GM21515 (cell line): Measurements from ENCODE around the gene STAMBP.
"Not testable (repeated sequence)": the region's sequence is repeated elsewhere in the genome, so short reads cannot be mapped to it uniquely, and the experiment has no call there.

Source experiments
- ATAC-seq: cut with Tn5 transposase; IDR thresholded peaks from one replicate; pipeline ENCODE4 v1.9.1; 2021; ENCODE audit not compliant: unreplicated experiment

Gene STAMBP

DNA sequence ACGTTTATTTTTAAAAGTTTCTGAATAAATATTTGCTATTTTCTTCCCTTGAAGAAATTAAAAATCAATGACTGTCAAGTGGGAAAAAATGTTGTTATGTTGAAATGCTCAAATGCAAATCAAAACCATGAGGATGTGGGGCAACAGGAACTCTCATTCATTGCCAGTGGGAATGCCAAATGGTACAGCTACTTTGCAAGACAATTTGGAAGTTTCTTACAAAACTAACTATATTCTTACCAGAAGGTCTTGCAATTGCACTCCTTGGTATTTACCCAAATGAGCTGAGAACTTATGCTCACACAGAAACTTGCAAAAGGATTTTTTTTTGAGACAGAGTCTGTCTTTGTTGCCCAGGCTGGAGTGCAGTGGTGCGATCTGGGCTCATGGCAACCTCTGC lies 56.6 kb downstream of the STAMBP start:
- ATAC-seq = no peak

DNA sequence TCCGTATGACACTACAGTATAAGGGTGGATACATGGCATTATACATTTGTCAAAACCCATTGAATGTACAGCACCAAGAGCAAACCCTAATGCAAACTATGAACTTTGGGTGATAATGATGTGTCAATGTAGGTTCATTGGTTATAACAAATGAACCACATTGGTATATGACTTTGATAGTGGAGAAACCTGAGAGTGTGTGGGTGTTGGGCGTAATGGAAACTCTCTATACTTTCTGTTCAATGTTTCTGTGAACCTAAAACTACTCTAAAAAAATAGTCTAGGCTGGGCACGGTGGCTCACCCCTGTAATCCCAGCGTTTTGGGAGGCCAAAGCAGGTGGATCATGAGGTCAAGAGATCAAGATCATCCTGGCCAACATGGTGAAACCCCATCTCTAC lies 57.6 kb downstream of the STAMBP start:
- ATAC-seq = no peak

GRCh38 chr2:73887596-73888353 lies 59.0 kb downstream of the STAMBP start:
- not testable (repeated sequence) for ATAC-seq

- ATAC-seq = no peak
Measured at GRCh38 chr2:73888388-73888787, 59.6 kb downstream of the STAMBP start.

DNA sequence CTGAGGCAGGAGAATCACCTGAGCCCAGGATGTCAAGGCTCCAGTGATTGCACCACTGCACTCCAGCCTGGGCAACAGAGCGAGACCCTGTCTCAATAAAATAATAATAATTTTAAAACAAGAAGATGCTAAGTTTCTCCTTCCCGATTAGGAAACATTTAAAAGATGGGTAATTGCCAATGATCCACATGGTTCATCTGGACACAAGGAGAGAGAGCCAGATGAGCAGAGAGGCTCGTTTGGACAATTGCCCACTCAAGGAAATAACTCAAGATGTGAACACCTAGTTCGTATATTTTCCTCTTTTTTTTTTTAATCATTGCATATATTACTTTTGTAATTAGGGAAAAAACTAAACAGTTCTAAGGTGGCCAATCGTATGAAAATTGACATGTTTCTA lies 60.4 kb downstream of the STAMBP start:
- no peak for ATAC-seq

DNA sequence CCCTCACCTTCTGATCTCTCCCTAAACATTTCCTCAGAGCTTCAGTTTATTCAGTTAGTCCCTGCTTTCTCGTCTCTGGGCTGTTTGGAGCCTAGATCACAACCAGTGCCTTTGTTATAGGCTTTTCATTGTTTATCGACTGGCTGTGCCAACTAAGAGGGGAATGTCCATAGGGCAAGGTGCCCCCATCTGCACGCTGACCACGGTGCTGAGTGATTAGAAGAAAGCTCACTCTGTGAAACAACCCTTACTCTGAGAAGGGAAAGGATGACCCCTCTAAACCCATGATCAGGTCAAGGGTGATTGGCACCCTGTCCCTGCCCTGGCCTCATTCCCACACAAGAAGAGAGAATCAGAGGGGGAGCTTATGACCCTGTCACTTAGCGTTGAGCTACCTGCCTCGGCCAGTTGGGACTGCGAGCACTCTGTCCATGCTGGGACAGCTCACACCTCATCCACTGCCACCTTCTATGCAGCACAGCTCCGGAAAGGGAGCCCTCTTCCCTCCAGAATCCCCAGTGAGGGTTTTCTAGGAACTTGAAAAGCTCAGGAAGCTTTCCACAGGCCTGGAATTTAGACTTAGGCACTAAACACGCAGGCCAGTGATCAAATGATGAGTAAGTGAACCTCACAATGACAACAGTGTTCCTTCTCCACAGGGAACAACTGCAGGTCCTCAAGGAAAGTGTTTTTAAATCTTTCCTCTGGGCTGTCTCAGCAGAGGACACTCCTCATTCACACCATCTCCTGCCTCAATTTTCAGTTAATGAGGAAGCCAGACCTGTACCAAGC lies 61.7 kb downstream of the STAMBP start:
- no peak for ATAC-seq

DNA sequence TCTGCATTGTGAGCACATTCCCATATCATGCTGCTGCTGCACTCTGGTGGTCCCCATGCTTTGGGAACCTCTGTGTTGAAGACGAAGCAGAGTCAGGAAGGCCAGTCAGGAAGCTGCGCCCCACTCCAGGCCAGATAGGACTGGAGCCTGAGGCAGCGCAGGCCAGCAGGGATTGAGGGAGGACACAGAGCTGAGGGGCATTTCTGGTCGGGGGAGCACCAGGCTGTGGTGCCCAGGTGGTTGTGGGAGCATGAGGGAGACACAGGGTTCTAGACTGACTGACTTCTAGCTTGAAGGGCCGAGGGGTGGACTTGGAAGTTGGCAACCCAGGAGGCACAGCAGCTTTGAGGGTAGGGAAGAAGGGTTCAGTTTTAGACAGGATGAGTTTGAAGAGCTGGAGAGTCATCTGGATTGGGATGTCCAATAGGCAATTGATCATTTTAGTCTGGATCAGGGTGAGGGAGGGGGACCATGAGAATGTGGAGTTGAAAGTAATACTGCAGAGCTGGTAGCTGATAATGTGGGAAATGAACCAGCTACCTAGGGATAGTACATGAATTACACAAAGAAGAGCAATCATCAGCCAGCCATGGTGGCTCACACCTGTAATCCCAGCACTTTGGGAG lies 62.6 kb downstream of the STAMBP start:
- no peak for ATAC-seq

DNA sequence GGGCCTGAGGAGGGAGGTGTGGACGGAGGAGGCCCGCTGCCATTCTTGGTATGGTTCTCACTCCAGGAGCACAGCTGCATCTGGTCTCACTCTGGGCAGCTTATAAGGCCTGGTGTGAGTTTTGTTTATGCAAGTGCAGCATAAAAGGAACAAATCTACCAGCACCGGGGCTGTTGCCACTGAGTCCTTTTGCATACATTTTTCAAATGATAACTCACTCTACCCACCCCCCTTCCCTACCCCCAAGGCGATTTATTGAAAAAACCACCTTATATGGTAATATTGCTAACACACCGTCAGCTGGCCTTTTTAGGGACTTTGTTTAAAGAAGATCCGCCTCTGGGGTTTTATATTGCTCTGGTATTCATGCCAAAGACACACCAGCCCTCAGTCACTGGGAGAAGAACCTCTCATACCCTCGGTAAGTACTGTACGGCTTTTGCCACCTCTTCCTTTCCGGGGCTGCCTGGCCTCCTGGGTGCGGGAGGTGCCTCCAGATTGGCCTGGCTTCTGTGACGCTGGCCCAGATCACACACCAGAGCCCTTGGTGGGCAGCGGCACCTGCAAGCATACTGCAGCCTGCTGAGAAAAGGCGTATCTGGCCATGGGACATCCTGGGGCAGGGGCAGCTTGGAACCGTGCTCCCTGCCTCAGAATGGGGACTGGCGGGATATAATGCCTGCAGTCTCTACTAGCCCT lies 64.0 kb downstream of the STAMBP start, which contains the start of gene ACTG2:
TSS of gene ACTG2 (plus strand) at position 378 of the 699 bp plus-strand sequence. CDS start 8,304 bp downstream, outside the sequence.
- ATAC-seq = no peak

DNA sequence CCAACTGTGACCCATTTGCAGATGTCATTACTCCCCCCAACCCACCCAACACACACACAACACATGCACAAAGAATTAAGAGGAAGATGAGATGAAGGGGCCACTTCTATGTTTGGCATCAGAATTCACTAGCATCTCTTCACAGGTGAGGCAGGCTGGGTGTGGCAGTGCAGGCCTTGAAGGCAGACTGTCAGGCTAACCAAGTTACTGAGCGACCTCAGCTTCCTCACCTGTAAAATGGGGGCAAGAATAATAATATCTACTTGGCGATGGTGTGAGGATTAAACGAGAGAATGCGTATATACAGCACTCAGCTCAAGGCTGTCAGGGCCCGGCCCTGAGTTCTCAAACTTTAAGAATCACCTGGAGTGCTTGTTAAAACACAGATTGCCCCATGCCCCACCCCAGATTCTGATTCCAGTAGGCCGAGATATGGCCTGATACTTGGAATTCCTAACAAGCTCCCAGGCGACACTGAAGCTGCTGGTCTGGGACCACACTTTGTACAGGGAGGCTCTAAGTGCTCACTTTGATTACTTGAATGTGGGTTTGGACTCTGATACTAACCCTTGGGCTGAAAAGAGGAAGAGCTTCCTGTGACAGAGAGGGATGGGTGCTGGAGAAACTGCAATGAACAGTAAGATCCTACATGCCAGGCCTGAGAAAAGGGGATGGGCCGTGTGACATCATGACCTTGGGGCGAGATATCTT lies 65.2 kb downstream of the STAMBP start:
- no peak for ATAC-seq

- no peak for ATAC-seq
Measured at GRCh38 chr2:73894475-73894850, 65.7 kb downstream of the STAMBP start.

GRCh38 chr2:73894877-73895276 lies 66.1 kb downstream of the STAMBP start:
- ATAC-seq = no peak

GRCh38 chr2:73895473-73895872 lies 66.7 kb downstream of the STAMBP start:
- ATAC-seq = no peak

- no peak for ATAC-seq
Measured at GRCh38 chr2:73896362-73897239, 67.8 kb downstream of the STAMBP start.

DNA sequence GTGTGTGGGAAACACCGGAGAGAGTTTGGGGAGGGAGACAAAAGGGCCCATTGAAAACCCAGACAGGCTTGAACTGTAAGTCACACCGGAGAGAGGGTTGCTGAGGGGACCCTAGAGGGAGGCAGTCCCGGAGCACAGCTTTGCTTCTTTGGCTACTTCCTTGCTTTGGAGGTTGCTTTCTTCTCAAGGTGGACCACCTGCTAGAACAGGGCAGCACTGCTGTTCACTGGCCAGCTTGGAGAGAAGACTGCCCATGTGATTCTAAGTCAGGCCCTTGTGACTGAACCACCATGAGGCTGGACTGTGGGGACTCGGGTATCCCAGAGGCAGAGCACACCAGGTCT lies 68.5 kb downstream of the STAMBP start:
- ATAC-seq = no peak

DNA sequence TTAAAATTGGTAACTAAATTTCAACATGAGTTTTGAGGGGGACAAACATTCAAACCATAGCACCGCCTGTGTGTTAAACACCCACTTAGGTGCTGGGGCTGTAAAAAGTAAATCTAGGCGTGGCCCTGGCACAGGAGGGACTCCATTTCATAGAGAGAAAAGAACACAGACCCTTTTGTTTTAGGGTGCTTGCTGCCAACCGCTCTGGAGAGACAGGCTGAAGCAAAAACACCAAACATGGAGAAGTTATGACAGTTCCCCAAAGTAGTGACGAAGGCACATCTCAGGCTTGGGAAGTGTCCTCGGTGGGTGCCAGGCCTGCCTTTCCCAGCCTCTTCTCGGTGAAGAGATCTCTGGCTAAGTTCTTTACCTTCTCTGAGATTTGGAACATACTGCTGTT lies 69.2 kb downstream of the STAMBP start:
- ATAC-seq = no peak

DNA sequence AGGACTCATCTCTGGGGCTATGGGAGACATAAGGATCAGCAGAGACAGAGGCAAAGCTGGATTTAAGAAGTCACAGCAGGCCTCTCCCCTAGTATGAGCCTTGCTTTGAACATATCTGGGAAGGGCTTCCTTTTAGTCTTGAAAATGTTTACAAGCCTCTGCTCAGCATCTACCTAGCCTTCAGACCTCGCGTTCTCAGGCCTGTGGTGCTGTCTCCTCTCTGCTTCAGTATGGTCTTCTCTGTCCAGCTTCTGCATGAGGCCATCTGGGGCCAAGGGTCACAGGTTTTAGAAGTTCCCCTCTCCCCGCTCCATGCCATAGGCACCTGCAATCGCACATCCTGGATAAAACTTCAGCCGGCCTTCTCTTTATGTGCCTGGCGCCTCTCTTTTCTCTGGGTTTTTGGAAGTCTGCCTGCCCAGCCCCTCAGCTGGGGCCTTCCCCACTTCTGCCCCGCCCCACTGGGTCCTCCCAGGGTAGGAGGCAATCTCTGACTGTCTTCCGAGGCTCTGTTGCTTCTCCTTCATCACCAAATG lies 71.1 kb downstream of the STAMBP start:
- no peak for ATAC-seq

- ATAC-seq = no peak
Measured at GRCh38 chr2:73901143-73901542, 72.4 kb downstream of the STAMBP start.

GRCh38 chr2:73902284-73902683 lies 73.5 kb downstream of the STAMBP start:
- ATAC-seq = no peak

GRCh38 chr2:73903313-73903712 lies 74.6 kb downstream of the STAMBP start:
- ATAC-seq = no peak
